Measurements from ENCODE around the gene COL13A1.

DNA sequence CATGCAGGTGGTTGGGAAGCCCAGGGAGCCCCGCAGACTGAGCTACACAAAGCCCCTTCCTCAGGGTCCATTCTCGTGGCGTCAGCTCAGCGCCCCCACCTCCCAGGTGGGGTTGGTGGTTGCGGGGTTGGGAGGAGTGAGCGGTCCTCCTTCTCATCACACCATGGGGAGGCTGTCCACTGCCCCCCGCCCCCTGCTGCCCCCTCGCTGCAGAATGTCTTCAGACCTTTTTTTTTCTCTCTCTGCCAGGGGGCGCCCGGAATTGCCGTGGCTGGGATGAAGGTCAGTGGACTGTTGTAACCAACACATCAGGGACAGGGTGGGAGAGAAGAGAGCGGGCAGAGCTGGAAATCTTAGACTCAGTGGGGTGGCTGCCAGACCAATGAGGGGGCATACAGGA is 116.3 kb downstream of the COL13A1 start:
- TF ChIP-seq, protein P1, sequence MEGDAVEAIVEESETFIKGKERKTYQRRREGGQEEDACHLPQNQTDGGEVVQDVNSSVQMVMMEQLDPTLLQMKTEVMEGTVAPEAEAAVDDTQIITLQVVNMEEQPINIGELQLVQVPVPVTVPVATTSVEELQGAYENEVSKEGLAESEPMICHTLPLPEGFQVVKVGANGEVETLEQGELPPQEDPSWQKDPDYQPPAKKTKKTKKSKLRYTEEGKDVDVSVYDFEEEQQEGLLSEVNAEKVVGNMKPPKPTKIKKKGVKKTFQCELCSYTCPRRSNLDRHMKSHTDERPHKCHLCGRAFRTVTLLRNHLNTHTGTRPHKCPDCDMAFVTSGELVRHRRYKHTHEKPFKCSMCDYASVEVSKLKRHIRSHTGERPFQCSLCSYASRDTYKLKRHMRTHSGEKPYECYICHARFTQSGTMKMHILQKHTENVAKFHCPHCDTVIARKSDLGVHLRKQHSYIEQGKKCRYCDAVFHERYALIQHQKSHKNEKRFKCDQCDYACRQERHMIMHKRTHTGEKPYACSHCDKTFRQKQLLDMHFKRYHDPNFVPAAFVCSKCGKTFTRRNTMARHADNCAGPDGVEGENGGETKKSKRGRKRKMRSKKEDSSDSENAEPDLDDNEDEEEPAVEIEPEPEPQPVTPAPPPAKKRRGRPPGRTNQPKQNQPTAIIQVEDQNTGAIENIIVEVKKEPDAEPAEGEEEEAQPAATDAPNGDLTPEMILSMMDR (IDR thresholded peaks at IDR 0.05; ENCODE audit: low read depth, low read length, missing input control), result no peak
- TF ChIP-seq, protein P2, sequence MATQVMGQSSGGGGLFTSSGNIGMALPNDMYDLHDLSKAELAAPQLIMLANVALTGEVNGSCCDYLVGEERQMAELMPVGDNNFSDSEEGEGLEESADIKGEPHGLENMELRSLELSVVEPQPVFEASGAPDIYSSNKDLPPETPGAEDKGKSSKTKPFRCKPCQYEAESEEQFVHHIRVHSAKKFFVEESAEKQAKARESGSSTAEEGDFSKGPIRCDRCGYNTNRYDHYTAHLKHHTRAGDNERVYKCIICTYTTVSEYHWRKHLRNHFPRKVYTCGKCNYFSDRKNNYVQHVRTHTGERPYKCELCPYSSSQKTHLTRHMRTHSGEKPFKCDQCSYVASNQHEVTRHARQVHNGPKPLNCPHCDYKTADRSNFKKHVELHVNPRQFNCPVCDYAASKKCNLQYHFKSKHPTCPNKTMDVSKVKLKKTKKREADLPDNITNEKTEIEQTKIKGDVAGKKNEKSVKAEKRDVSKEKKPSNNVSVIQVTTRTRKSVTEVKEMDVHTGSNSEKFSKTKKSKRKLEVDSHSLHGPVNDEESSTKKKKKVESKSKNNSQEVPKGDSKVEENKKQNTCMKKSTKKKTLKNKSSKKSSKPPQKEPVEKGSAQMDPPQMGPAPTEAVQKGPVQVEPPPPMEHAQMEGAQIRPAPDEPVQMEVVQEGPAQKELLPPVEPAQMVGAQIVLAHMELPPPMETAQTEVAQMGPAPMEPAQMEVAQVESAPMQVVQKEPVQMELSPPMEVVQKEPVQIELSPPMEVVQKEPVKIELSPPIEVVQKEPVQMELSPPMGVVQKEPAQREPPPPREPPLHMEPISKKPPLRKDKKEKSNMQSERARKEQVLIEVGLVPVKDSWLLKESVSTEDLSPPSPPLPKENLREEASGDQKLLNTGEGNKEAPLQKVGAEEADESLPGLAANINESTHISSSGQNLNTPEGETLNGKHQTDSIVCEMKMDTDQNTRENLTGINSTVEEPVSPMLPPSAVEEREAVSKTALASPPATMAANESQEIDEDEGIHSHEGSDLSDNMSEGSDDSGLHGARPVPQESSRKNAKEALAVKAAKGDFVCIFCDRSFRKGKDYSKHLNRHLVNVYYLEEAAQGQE (IDR thresholded peaks at IDR 0.05), result no peak
- TF ChIP-seq SP1 (IDR thresholded peaks at IDR 0.05) (no peak), TAF1 (conservative IDR thresholded peaks at IDR 0.05) (no peak)
- TF ChIP-seq, protein P3, sequence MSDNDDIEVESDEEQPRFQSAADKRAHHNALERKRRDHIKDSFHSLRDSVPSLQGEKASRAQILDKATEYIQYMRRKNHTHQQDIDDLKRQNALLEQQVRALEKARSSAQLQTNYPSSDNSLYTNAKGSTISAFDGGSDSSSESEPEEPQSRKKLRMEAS (IDR thresholded peaks at IDR 0.05), result no peak
